ENCODE data around the gene ADIPOR2. TPM values are rescaled to one million over a fixed set of nuclear protein-coding genes. Genes with fewer than 3 reads are reported as not detected.

The ADIPOR2 gene
- total and polyA plus RNA-seq, 11 donors: 17.7 to 52.5 (median 36.7) TPM

DNA sequence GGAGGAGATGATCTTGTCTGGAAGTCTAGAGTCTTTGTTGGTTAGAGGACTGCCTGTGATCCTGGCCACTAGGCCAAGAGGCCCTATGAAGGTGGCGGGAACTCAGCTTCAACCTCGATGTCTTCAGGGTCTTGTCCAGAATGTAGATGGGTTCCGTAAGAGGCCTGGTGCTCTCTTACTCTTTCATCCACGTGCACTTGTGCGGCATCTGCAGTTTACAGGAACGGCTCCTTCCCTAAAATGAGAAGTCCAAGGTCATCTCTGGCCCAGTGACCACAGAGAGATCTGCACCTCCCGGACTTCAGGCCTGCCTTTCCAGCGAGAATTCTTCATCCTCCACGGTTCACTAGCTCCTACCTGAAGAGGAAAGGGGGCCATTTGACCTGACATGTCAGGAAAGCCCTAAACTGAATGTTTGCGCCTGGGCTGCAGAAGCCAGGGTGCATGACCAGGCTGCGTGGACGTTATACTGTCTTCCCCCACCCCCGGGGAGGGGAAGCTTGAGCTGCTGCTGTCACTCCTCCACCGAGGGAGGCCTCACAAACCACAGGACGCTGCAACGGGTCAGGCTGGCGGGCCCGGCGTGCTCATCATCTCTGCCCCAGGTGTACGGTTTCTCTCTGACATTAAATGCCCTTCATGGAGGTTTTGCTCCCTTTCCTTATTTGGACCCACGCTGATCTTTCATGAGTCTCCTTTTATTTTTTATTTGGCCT lies 44.1 kb upstream of the ADIPOR2 start:
- ATAC-seq (no peak), DNase-seq (peak in 1 of 5 donors; percentile 64)
- no peaks in the 10 kb centered on the region for H3K9me3 ChIP-seq
- H3K27me3 ChIP-seq: no peaks in the 10 kb centered on the region
- 87 to 90% (median 87%) methylated on average over 21 of the region's 21 CpGs for WGBS, 4 donors
- peaks cover 0 to 52% (median 27%) of the 10 kb centered on the region in 12 donors for H3K4me1 ChIP-seq
- intact Hi-C loops (cut with DNase I): loop anchor here in 2 of 10 donors (5.0 kb wide), 2 partner anchors 291 to 396 kb away; no protein-coding TSS in a partner anchor
- no peak overlapping the region for H3K27ac ChIP-seq
- TF ChIP-seq POLR2A (IDR thresholded peaks at IDR 0.05): no peak
- TF ChIP-seq, protein P1, sequence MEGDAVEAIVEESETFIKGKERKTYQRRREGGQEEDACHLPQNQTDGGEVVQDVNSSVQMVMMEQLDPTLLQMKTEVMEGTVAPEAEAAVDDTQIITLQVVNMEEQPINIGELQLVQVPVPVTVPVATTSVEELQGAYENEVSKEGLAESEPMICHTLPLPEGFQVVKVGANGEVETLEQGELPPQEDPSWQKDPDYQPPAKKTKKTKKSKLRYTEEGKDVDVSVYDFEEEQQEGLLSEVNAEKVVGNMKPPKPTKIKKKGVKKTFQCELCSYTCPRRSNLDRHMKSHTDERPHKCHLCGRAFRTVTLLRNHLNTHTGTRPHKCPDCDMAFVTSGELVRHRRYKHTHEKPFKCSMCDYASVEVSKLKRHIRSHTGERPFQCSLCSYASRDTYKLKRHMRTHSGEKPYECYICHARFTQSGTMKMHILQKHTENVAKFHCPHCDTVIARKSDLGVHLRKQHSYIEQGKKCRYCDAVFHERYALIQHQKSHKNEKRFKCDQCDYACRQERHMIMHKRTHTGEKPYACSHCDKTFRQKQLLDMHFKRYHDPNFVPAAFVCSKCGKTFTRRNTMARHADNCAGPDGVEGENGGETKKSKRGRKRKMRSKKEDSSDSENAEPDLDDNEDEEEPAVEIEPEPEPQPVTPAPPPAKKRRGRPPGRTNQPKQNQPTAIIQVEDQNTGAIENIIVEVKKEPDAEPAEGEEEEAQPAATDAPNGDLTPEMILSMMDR (IDR thresholded peaks at IDR 0.05): no peak
- H3K4me3 ChIP-seq: no peak overlapping the region
- peaks cover 0 to 11% (median 0%) of the 10 kb centered on the region in 9 donors for H3K36me3 ChIP-seq

DNA sequence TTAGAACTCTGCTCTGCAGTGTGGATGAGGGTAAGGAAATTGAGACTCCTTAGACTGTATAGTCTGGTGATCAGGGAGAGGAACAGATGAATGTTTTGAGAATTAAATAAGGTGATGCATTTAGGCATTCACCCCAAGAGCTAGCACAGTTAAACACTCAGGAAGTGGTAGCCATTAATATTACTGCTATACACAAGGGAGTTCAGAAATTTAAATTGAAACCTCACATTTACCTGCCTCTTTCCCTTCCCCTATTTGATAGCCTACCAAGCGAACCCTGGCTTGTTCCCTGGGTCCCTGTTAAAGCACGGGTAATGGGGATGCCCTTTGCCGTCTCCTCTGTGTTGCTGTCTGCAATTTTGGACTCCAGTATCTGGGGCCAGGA lies 43.6 kb upstream of the ADIPOR2 start:
- H3K27ac ChIP-seq: no peak overlapping the region
- 90 to 96% (median 93%) methylated on average over 3 of the region's 3 CpGs for whole genome bisulfite sequencing, 4 donors
- no peak for ATAC-seq
- no peaks in the 10 kb centered on the region for H3K27me3 ChIP-seq
- no peak for TF ChIP-seq POLR2A (IDR thresholded peaks at IDR 0.05)
- TF ChIP-seq, protein P1 (IDR thresholded peaks at IDR 0.05): no peak
- no peak overlapping the region for H3K4me3 ChIP-seq
- H3K9me3 ChIP-seq: no peaks in the 10 kb centered on the region
- peaks cover 0 to 11% (median 0%) of the 10 kb centered on the region in 9 donors for H3K36me3 ChIP-seq
- H3K4me1 ChIP-seq: peaks cover 0 to 55% (median 27%) of the 10 kb centered on the region in 12 donors
- DNase-seq: no peak
- intact Hi-C loops (cut with DNase I): loop anchor here in 2 of 10 donors (5.0 kb wide), 2 partner anchors 290 to 395 kb away; no protein-coding TSS in a partner anchor

DNA sequence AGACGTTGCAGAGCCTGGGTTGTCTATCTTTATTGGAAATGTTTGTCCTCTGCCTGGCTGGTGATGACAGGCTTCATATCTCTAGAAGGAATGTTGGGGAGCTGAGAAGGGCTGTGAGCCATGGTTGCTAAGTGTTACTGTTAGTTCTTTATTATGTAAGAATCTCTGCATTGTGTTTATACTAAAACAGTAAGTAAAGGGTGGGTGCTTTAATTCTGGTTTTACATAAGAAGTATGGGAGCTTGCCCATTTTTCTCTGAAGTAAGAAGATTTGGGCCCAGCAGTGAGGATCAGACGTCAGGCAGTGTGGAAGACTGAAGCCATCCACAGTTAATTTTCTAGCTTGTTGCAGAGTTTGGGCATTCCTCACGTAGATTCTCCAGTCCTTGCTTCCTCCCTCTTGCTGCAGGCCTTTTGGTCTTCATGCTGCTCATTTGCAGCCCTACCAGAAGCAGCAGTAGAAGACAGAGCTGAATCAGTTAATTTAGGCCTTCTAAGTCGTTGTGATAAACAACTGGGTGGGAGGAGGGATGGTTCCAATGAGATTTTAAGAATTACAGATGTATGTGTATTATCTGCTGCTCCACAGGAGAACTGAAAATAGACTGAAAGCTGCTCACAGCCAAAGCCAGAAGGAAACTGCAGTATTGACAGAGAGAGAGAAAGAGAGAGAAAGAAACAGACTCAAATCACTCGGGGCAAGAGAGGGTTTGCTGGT lies 40.5 kb upstream of the ADIPOR2 start:
- Histone ChIP-seq H3K4me3 (peak overlapping the region in 2 of 12 donors; percentile 3 to 13), H3K9me3 (no peaks in the 10 kb centered on the region), H3K36me3 (peaks cover 0 to 11% (median 0%) of the 10 kb centered on the region in 9 donors), H3K27ac (peak overlapping the region in 11 of 12 donors; percentile 6 to 80 (median 61)), H3K27me3 (no peaks in the 10 kb centered on the region), H3K4me1 (peaks cover 0 to 37% (median 21%) of the 10 kb centered on the region in 12 donors)
- ATAC-seq: peak; percentile 76 to 84 (median 80)
- TF ChIP-seq, protein P1 (IDR thresholded peaks at IDR 0.05): no peak
- TF ChIP-seq POLR2A (IDR thresholded peaks at IDR 0.05): no peak
- 18 to 21% (median 20%) methylated on average over 5 of the region's 5 CpGs for WGBS, 4 donors
- intact Hi-C loops (cut with DNase I): loop anchor here in 8 of 10 donors (2.0 to 10.0 kb wide), 5 partner anchors 42 to 384 kb away; partner anchors contain the start of gene ADIPOR2 (in 1 of the 8)
- peak in 1 of 5 donors; percentile 37 for DNase-seq

DNA sequence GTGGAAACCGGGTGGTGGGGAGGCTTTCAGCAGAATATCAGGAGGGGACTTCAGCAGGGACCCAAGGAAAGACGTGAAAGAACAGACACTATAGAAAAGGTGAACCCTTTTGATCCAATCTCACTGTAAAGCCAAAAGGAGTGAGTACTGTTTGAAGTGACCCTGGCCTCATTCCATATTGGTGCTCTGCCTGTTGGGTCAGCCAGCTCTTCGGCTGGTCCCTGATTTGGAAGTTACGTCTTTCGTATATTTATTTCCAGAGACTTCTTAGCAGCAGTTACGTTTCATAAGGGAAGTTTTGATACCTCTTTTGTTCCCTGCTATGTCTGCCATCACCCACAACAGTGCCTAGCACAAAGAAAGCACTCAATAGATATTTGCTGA lies 39.9 kb upstream of the ADIPOR2 start:
- 26 to 37% (median 33%) methylated on average over 6 of the region's 6 CpGs for WGBS, 4 donors
- Histone ChIP-seq H3K9me3 (no peaks in the 10 kb centered on the region), H3K4me1 (peaks cover 0 to 37% (median 21%) of the 10 kb centered on the region in 12 donors), H3K27me3 (no peaks in the 10 kb centered on the region), H3K27ac (peak overlapping the region in 11 of 12 donors; percentile 6 to 80 (median 61)), H3K4me3 (peak overlapping the region in 1 of 12 donors; percentile 13), H3K36me3 (peaks cover 0 to 10% (median 0%) of the 10 kb centered on the region in 9 donors)
- ATAC-seq (peak; percentile 16 to 62 (median 38)), DNase-seq (no peak)
- TF ChIP-seq POLR2A (IDR thresholded peaks at IDR 0.05): no peak
- TF ChIP-seq, protein P1 (IDR thresholded peaks at IDR 0.05): no peak
- intact Hi-C loops (cut with DNase I): loop anchor here in 8 of 10 donors (2.0 to 10.0 kb wide), 5 partner anchors 41 to 384 kb away; partner anchors contain the start of gene ADIPOR2 (in 1 of the 8)
